Fibroblast of lung (primary cell): ENCODE results near the gene SVEP1.

Experiments used
- CTCF ChIP-seq, 2 donors: IDR thresholded peaks in 1 of 2; conservative IDR thresholded peaks in 1 of 2; 1 replicate in 1 of 2; 2 replicates in 1 of 2; pipeline ENCODE4 v1.5.1; 2011 to 2012; ENCODE audit warnings: low read length in 2 of 2, control low read depth in 1 of 2, inconsistent platforms in 1 of 2, low read depth in 1 of 2, mild to moderate bottlenecking in 1 of 2
- EZH2 ChIP-seq: IDR thresholded peaks from 2 replicates; pipeline ENCODE4 v1.5.1; 2012; ENCODE audit warnings: low read length, control low read depth, mild to moderate bottlenecking; ENCODE audit errors: missing control alignments

- TF ChIP-seq CTCF (conservative IDR thresholded peaks at IDR 0.05 in 1 of 2, IDR thresholded peaks at IDR 0.05 in 1 of 2; ENCODE audit: low read depth in 1 of 2, low read length in 2 of 2) = no peak
- no peak for TF ChIP-seq EZH2
These were observed 116.0 kb downstream of the SVEP1 start for GRCh38 chr9:110463499-110463898.
